NCI-H460 (cell line): ENCODE data around the gene ARVCF. TPM values are rescaled to one million over a fixed set of nuclear protein-coding genes. Genes with fewer than 3 reads are reported as not detected.

Experiments used
- DNase-seq: peaks from one replicate; pipeline ENCODE4 v3.0.0-alpha.2; 2016; ENCODE audit warnings: low read depth; ENCODE audit errors: extremely low read depth
- total RNA-seq: library from RNA; depleted of rRNA; stranded (reverse); fragments of >200 nt; shearing (Covaris generic); gene quantifications from 2 replicates; pipeline ENCODE4 v1.2.3, GENCODE V29; 2014

The ARVCF gene
- total RNA-seq, 1 experiment from 2014 or later = 0.84 TPM

- no peak for DNase-seq
These were observed 15.5 kb downstream of the ARVCF start for GRCh38 chr22:20001082-20001638.

- no peak for DNase-seq
These were observed 16.2 kb downstream of the ARVCF start for GRCh38 chr22:20000246-20001081.

- DNase-seq = no peak
These were observed 17.4 kb downstream of the ARVCF start for GRCh38 chr22:19998991-19999820.

GRCh38 chr22:19998232-19998951 is 18.2 kb downstream of the ARVCF start:
- DNase-seq = no peak

GRCh38 chr22:19997561-19998231 is 18.9 kb downstream of the ARVCF start:
- no peak for DNase-seq

- no peak for DNase-seq
These were observed 19.8 kb downstream of the ARVCF start for GRCh38 chr22:19996694-19997384.

- DNase-seq = no peak
These were observed 20.8 kb downstream of the ARVCF start for GRCh38 chr22:19995611-19996339.

- DNase-seq = no peak
These were observed 21.6 kb downstream of the ARVCF start for GRCh38 chr22:19994851-19995610.

- DNase-seq = no peak
These were observed 22.7 kb downstream of the ARVCF start for GRCh38 chr22:19993926-19994325.

GRCh38 chr22:19992921-19993355 is 23.7 kb downstream of the ARVCF start:
- no peak for DNase-seq

GRCh38 chr22:19992481-19992911 is 24.1 kb downstream of the ARVCF start:
- no peak for DNase-seq

GRCh38 chr22:19991645-19992451 is 24.8 kb downstream of the ARVCF start:
- no peak for DNase-seq

GRCh38 chr22:19991395-19991644 is 25.3 kb downstream of the ARVCF start:
- no peak for DNase-seq

GRCh38 chr22:19990609-19991394 is 25.8 kb downstream of the ARVCF start:
- no peak for DNase-seq

GRCh38 chr22:19990188-19990587 is 26.4 kb downstream of the ARVCF start:
- DNase-seq = no peak

- DNase-seq = no peak
These were observed 26.9 kb downstream of the ARVCF start for GRCh38 chr22:19989725-19990067.
